Measurements from ENCODE around the gene ABHD12. TPM values are rescaled to one million over a fixed set of nuclear protein-coding genes. Genes with fewer than 3 reads are reported as not detected.

ABHD12 gene
- total and polyA plus RNA-seq, 10 of the 15 experiments (the other 5 are each of a cell fraction or from before 2014, with no cell fraction given) = 1.5 to 61.8 (median 26.7) TPM

DNA sequence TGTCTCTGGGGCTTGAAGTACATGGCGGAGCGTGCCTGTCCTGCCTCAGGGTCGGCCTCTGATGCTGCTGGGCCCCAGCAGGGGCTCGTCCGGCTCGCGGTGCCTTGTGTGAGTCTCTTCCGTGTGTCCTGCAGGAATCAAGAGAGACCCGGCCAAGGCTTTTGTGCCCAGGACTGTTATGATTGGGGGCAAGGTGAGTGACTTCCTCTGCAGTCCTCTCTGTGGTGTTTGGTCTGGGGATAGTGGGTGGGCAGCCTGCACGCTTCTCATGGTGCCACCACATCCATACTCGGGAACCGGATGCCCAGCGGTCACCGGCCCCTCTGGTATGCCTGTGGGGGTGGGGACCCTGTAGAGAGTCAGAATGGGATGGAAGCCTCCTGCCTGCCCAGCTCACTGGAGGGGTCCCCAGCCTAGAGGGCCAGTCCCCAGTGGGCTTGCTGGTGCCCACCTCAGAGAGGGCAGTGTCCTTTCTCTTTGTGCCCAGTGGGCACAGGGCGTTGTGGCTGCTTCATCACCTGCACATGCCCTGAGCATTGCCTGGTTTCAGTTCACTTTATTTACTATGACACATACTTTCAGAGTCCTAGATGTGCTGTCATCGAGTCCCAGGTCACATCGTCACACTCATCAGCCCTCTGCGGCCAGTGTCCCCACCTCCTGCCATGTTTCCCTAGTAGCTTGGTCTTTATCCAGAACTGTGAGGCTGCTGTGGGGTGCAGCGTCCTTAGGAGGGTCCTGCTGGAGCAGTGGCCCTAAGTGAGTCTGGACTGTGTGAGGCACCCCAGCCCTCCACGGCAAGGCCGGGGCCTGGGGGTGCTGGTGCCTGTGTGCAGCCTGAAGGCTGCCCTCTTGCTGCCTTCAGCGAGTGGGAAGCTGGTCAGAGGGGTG is 102.1 kb downstream of the ABHD12 start (continued):
- TF ChIP-seq IKZF1 (conservative IDR thresholded peaks at IDR 0.05) (peak; percentile 48; the same call in 1 of the 2 replicates), JUNB (IDR thresholded peaks at IDR 0.05) (peak; percentile 48), CREB1 (IDR thresholded peaks at IDR 0.05; ENCODE audit: low read depth) (peak; percentile 85), IKZF2 (IDR thresholded peaks at IDR 0.05) (peak; percentile 44 to 53; a peak in 2 of 4 replicates), EED (IDR thresholded peaks at IDR 0.05; ENCODE audit: low read depth) (peak; percentile 55), SMC3 (IDR thresholded peaks at IDR 0.05; ENCODE audit: borderline replicate concordance, low read length) (no peak), IRF4 (IDR thresholded peaks at IDR 0.05; ENCODE audit: low read depth, low read length) (peak; percentile 92), SPI1 (IDR thresholded peaks at IDR 0.05; ENCODE audit: borderline replicate concordance, insufficient read depth, low read depth, low read length) (peak; percentile 92), BCL3 (IDR thresholded peaks at IDR 0.05; ENCODE audit: borderline replicate concordance, insufficient read depth, low read depth, low read length, poor library complexity, severe bottlenecking) (peak; percentile 46), TCF3 (IDR thresholded peaks at IDR 0.05; ENCODE audit: borderline replicate concordance, insufficient read depth, low read depth, low read length) (0 out of 2 replicates have a peak, but pooled peaks have one; percentile 35), KDM1A (IDR thresholded peaks at IDR 0.05; ENCODE audit: borderline replicate concordance) (no peak), BHLHE40 (IDR thresholded peaks at IDR 0.05; ENCODE audit: borderline replicate concordance in 1 of 2, low read depth in 2 of 2, low read length in 1 of 2) (peak; percentile 85 to 92), HCFC1 (IDR thresholded peaks at IDR 0.05; ENCODE audit: low read length) (no peak), PAX5 (IDR thresholded peaks at IDR 0.05; ENCODE audit: borderline replicate concordance, low read depth, low read length) (peak; percentile 65; the same call in 1 of the 2 replicates), CREM (IDR thresholded peaks at IDR 0.05; ENCODE audit: low read depth) (peak; percentile 85), RBBP5 (conservative IDR thresholded peaks at IDR 0.05) (no peak), TCF12 (IDR thresholded peaks at IDR 0.05; ENCODE audit: low read depth, low read length) (peak; percentile 79; the same call in 1 of the 2 replicates), MTA3 (IDR thresholded peaks at IDR 0.05; ENCODE audit: borderline replicate concordance, low read length) (peak; percentile 75; the same call in 1 of the 2 replicates)
- TF ChIP-seq, protein P1, sequence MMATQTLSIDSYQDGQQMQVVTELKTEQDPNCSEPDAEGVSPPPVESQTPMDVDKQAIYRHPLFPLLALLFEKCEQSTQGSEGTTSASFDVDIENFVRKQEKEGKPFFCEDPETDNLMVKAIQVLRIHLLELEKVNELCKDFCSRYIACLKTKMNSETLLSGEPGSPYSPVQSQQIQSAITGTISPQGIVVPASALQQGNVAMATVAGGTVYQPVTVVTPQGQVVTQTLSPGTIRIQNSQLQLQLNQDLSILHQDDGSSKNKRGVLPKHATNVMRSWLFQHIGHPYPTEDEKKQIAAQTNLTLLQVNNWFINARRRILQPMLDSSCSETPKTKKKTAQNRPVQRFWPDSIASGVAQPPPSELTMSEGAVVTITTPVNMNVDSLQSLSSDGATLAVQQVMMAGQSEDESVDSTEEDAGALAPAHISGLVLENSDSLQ (IDR thresholded peaks at IDR 0.05) = no peak
- TF ChIP-seq, protein P2, sequence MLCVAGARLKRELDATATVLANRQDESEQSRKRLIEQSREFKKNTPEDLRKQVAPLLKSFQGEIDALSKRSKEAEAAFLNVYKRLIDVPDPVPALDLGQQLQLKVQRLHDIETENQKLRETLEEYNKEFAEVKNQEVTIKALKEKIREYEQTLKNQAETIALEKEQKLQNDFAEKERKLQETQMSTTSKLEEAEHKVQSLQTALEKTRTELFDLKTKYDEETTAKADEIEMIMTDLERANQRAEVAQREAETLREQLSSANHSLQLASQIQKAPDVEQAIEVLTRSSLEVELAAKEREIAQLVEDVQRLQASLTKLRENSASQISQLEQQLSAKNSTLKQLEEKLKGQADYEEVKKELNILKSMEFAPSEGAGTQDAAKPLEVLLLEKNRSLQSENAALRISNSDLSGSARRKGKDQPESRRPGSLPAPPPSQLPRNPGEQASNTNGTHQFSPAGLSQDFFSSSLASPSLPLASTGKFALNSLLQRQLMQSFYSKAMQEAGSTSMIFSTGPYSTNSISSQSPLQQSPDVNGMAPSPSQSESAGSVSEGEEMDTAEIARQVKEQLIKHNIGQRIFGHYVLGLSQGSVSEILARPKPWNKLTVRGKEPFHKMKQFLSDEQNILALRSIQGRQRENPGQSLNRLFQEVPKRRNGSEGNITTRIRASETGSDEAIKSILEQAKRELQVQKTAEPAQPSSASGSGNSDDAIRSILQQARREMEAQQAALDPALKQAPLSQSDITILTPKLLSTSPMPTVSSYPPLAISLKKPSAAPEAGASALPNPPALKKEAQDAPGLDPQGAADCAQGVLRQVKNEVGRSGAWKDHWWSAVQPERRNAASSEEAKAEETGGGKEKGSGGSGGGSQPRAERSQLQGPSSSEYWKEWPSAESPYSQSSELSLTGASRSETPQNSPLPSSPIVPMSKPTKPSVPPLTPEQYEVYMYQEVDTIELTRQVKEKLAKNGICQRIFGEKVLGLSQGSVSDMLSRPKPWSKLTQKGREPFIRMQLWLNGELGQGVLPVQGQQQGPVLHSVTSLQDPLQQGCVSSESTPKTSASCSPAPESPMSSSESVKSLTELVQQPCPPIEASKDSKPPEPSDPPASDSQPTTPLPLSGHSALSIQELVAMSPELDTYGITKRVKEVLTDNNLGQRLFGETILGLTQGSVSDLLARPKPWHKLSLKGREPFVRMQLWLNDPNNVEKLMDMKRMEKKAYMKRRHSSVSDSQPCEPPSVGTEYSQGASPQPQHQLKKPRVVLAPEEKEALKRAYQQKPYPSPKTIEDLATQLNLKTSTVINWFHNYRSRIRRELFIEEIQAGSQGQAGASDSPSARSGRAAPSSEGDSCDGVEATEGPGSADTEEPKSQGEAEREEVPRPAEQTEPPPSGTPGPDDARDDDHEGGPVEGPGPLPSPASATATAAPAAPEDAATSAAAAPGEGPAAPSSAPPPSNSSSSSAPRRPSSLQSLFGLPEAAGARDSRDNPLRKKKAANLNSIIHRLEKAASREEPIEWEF (IDR thresholded peaks at IDR 0.05; ENCODE audit: insufficient replicate concordance, low read depth, low read length) = no peak
